BLaER1 (cell line): ENCODE results near the gene DNAJC1.
A peak's percentile ranks its signal among the peaks of the same experiment; 100 is the strongest.
"Not testable (repeated sequence)": the region's sequence is repeated elsewhere in the genome, so short reads cannot be mapped to it uniquely, and the experiment has no call there.

ENCODE experiments used
- H3K27ac ChIP-seq: shearing (Covaris generic); formaldehyde crosslinking; 2 replicates; pipeline ENCODE4 v1.8.1; 2022
- H3K27me3 ChIP-seq: shearing (Covaris generic); formaldehyde crosslinking; 2 replicates; pipeline ENCODE4 v1.8.1; 2022
- H3K36me3 ChIP-seq: shearing (Covaris generic); formaldehyde crosslinking; 2 replicates; pipeline ENCODE4 v1.8.1; 2022
- H3K4me1 ChIP-seq: shearing (Covaris generic); formaldehyde crosslinking; 2 replicates; pipeline ENCODE4 v1.8.1; 2022
- H3K4me2 ChIP-seq: shearing (Covaris generic); formaldehyde crosslinking; 2 replicates; pipeline ENCODE4 v1.8.1; 2022
- H3K4me3 ChIP-seq: shearing (Covaris generic); formaldehyde crosslinking; 2 replicates; pipeline ENCODE4 v1.8.1; 2022
- H3K9ac ChIP-seq: shearing (Covaris generic); formaldehyde crosslinking; 2 replicates; pipeline ENCODE4 v1.8.1; 2022
- H3K9me3 ChIP-seq: shearing (Covaris generic); formaldehyde crosslinking; 2 replicates; pipeline ENCODE4 v1.8.1; 2022
- H4K20me1 ChIP-seq: shearing (Covaris generic); formaldehyde crosslinking; 2 replicates; pipeline ENCODE4 v1.8.1; 2022
- Cebpa-rat ChIP-seq: shearing (Covaris generic); IDR thresholded peaks from 2 replicates; pipeline ENCODE4 v1.8.1; 2022

DNAJC1 gene

DNA sequence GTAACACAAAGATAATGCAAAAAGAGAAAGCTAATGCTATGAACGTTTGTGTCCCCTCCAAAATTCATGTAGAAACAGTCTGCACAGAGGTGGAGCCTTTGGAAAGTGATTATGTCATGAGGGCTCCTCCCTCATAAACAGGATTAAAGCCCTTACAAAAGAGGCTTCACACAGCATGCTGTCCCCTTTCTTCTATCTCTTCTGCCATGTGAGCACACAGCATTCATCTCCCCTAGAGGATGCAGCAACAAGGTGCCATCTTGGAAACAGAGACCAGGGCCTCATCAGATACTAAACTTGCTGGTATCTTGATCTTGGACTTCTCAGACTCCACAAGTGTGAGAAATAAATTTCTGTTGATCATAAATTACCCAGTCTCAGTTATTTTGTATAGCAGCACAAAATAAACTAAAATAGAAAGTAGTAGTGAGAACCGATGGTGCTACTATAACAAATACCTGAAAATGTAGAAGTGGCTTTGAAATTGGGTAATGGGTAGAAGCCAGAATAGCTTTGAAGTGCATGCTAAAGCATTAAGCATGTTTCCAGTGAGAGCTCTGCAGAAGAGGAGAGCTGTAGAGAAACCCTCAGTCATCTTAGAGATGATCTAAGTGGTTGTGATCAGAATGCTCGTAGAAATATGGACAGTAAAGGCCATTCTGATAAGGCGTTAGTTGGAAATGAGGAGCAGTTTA is 108.7 kb downstream of the DNAJC1 start:
- Histone ChIP-seq H4K20me1 (no peaks in the 10 kb centered on the region), H3K27me3 (no peaks in the 10 kb centered on the region), H3K9me3 (peaks cover 32% of the 10 kb centered on the region), H3K4me3 (no peak overlapping the region), H3K9ac (no peak overlapping the region), H3K4me2 (no peak overlapping the region), H3K36me3 (peaks cover 13% of the 10 kb centered on the region), H3K27ac (no peak overlapping the region), H3K4me1 (peaks cover 7% of the 10 kb centered on the region)
- TF ChIP-seq Cebpa-rat: no peak

DNA sequence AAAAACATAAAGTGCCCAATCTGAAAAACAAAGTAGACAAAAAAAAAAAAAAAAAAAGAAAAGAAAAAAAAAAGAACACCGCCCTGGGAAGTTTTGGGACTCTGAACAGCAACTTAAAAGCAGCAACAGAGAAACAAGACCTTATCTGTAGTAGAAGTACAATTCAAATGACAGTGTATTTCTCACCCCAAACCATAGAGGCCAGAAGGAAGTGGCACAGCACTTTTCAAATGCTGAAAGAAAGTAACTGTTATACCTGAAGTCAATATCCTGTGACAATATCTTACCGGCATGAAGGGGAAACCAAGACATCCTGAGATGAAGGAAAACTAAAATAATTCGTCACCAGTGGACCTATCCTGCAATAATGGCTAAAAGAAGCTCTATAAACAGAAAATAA is 112.1 kb downstream of the DNAJC1 start:
- H4K20me1 ChIP-seq: no peaks in the 10 kb centered on the region
- no peaks in the 10 kb centered on the region for H3K27me3 ChIP-seq
- no peak overlapping the region for H3K27ac ChIP-seq
- H3K9ac ChIP-seq: no peak overlapping the region
- H3K36me3 ChIP-seq: peaks cover 13% of the 10 kb centered on the region
- peaks cover 26% of the 10 kb centered on the region for H3K4me1 ChIP-seq
- H3K4me2 ChIP-seq: no peak overlapping the region
- H3K4me3 ChIP-seq: no peak overlapping the region
- peaks cover 49% of the 10 kb centered on the region for H3K9me3 ChIP-seq
- TF ChIP-seq Cebpa-rat: no peak

DNA sequence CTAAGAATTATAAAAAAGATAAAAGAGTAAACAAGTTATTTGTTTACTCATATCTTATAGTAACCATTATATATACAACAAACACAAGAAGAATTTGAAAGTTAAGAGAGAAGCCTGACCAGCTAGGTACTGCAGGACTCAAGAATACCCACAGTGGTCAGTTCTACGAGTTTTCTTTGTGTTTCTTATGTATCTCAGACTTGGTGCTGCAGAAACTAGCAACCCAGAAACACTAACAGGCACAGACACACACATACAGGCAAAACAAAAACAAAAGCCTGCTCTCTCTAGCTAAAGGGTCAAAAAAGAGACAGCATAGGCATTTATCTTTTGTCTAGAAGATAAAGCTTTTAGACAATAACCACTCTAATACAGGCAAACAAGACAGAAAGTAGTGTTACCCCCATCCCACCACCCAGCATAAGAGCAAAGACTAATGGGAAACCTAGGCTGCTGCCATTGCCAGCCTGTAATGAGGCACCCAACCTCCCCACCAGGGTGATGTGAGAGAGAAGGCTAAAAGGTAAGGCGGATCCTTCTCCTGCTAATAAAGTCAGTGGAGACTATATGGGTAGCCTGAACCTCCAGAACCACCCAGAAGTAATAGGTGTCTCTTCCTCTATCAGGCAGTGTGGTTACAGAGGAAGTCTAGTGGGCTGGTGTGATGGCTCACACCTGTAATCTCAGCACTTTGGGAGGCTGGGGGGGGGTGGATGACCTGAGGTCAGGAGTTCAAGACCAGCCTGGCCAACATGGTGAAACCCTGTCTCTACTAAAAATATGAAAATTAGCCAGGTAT is 113.9 kb downstream of the DNAJC1 start:
- Histone ChIP-seq H3K9me3 (peaks cover 66% of the 10 kb centered on the region), H3K9ac (no peak overlapping the region), H4K20me1 (no peaks in the 10 kb centered on the region), H3K4me1 (peaks cover 30% of the 10 kb centered on the region), H3K4me2 (peak overlapping the region; percentile 65), H3K36me3 (peaks cover 7% of the 10 kb centered on the region), H3K27ac (no peak overlapping the region), H3K27me3 (no peaks in the 10 kb centered on the region), H3K4me3 (no peak overlapping the region)
- TF ChIP-seq Cebpa-rat: no peak

DNA sequence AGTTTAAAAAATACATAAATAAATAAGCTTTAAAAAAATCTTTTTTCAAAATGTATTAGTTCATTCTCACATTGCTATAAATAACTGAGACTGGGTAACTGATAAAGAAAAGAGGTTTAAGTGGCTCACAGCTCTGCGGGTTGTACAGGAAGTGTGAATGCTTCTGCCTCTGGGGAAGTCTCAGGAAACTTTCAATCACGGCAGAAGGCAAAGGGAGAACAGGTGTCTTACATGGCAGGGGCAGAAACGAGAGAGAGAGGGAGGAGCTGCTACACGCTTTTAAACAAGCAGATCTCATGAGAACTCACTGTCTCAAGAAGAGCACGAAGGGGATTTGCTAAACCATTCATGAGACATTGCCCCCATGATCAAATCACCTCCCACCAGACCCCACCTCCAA is 114.6 kb downstream of the DNAJC1 start:
- Histone ChIP-seq H3K36me3 (peaks cover 7% of the 10 kb centered on the region; the same call in 1 of the 2 replicates), H4K20me1 (no peaks in the 10 kb centered on the region), H3K4me2 (peak overlapping the region; percentile 65), H3K9ac (no peak overlapping the region), H3K27ac (no peak overlapping the region), H3K9me3 (peaks cover 59% of the 10 kb centered on the region), H3K27me3 (no peaks in the 10 kb centered on the region), H3K4me1 (peaks cover 30% of the 10 kb centered on the region), H3K4me3 (no peak overlapping the region)
- TF ChIP-seq Cebpa-rat: no peak

DNA sequence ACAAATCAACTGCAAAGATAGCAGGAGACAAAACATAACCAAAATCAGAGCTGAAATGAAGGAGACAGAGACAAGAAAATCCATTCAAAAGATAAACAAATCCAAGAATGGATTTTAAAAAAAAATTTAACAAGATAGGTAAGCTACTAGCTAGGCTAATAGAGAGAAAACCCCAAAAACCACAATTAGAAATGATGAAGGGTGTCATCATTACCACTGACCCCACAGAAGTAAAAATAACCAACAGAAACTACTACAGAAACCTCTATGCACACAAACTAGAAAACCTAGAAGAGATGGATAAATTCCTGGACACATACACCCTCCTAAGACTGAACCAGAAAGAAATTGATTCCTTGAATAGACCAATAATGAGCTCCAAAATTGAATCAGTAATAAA is 117.6 kb downstream of the DNAJC1 start:
- no peak overlapping the region for H3K4me2 ChIP-seq
- no peak overlapping the region for H3K4me3 ChIP-seq
- H3K27ac ChIP-seq: no peak overlapping the region
- H4K20me1 ChIP-seq: no peaks in the 10 kb centered on the region
- peaks cover 41% of the 10 kb centered on the region for H3K9me3 ChIP-seq
- no peak for TF ChIP-seq Cebpa-rat
- H3K9ac ChIP-seq: no peak overlapping the region
- H3K36me3 ChIP-seq: peaks cover 15% of the 10 kb centered on the region; the same call in 1 of the 2 replicates
- H3K27me3 ChIP-seq: no peaks in the 10 kb centered on the region
- peaks cover 30% of the 10 kb centered on the region for H3K4me1 ChIP-seq

DNA sequence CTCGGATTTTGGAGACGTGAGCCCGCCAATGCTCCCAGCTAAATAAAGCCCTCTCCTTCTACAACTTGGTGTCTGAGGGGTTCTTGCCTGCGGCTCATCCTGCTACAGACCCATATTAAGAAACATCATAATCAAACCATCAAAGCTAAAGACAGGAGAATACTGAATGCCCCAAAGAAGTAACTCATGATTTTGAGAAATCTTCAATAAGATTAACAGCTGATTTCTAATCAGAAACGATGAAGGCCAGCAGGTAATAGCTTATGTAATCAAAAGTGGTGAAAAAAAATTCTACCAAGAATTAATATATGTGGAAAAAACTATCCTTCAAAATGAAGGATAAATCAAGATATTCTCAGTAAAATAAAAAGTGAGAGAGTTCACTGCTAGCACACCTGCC is 130.3 kb downstream of the DNAJC1 start:
- H3K27me3 ChIP-seq: no peaks in the 10 kb centered on the region
- peaks cover 21% of the 10 kb centered on the region for H3K9me3 ChIP-seq
- H3K4me2 ChIP-seq: no peak overlapping the region
- no peak overlapping the region for H3K4me3 ChIP-seq
- H3K9ac ChIP-seq: no peak overlapping the region
- H3K27ac ChIP-seq: no peak overlapping the region
- H4K20me1 ChIP-seq: no peaks in the 10 kb centered on the region
- no peak for TF ChIP-seq Cebpa-rat
- H3K4me1 ChIP-seq: no peaks in the 10 kb centered on the region
- H3K36me3 ChIP-seq: 0 out of 2 replicates have a peak, but pooled peaks cover 7% of the 10 kb centered on the region

DNA sequence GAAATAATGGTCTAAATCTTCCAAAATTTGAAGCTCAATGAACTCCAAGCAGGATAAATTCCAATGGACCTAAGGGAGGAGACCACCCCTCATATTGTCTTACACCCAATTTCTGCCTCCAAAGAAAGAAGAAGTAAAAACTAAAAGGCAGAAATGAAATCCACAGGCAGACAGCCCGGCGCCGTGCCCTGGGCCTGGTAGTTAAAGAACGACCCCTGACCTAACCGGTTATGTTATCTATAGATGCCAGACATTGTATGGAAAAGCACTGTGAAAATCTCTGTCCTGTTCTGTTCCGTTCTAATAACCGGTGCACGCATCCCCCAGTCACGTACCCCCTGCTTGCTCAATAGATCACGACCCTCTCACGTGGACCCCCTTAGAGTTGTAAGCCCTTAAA is 130.8 kb downstream of the DNAJC1 start:
- H3K9me3 ChIP-seq: peaks cover 21% of the 10 kb centered on the region
- H3K4me2 ChIP-seq, H3K36me3 ChIP-seq, H3K27ac ChIP-seq, H3K4me1 ChIP-seq, H3K9ac ChIP-seq, H3K27me3 ChIP-seq, H4K20me1 ChIP-seq, H3K4me3 ChIP-seq: not testable (repeated sequence)

DNA sequence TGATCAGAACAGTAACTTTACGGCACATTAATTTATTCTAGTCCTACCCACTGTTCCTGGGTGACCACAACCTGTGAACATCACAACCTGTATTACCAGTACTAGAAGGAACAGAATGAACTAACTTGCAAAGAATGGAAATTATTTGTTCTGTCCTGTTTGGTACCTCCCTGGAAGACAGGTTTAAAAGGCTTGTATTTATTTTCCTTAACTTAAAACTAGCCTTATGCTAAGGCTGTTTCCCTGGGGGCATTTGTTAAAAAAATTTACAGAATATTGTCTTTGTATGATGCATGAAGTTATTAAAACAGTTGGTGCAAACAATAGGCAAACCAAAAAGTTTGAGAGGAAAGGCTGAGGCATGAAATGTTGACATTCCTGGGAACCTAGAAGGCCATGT is 132.7 kb downstream of the DNAJC1 start:
- Histone ChIP-seq H3K27ac (no peak overlapping the region), H4K20me1 (no peaks in the 10 kb centered on the region), H3K27me3 (no peaks in the 10 kb centered on the region), H3K4me3 (no peak overlapping the region), H3K36me3 (0 out of 2 replicates have a peak, but pooled peaks cover 7% of the 10 kb centered on the region), H3K9ac (no peak overlapping the region), H3K9me3 (peaks cover 21% of the 10 kb centered on the region), H3K4me2 (no peak overlapping the region), H3K4me1 (no peaks in the 10 kb centered on the region)
- TF ChIP-seq Cebpa-rat: no peak

DNA sequence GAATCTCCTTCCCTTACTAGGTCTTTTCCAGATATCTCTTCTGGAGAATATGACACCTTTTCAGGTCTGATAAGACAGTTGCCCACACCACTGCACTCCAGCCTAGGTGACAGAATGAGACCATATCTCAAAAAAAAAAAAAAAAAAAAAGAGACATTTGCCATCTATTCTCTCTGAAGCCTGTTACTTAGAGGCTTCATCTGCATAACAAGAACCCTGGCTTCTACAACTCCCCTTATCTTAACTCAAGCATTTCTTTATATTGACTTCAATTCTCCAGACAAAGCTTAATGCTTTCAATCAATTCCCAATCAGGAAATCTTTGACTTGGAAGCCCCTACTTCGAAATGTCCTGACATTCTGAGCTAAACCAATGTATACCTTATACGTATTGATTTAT is 134.4 kb downstream of the DNAJC1 start:
- H3K9me3 ChIP-seq: peaks cover 21% of the 10 kb centered on the region
- H3K4me1 ChIP-seq, H3K9ac ChIP-seq, H3K27ac ChIP-seq, H3K36me3 ChIP-seq, H3K4me3 ChIP-seq, H4K20me1 ChIP-seq, H3K4me2 ChIP-seq, H3K27me3 ChIP-seq: not testable (repeated sequence)

DNA sequence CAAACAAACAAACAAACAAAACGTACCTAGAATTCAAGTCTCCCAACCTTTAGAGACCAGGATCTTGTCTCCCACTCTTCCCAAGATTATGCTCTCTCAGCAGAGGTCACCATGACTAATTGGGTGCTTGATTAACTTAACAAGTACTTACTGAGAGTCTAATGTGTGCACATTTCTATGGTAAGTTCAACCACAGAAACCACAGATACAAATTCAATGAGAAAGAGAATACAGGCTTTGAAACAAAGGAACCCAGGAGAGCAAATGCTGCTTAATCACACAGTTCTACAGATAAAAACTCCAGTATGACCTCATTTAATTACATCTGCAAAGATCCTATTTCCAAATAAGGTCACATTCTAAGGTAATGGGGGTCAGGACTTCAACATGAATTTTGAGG is 142.8 kb downstream of the DNAJC1 start:
- H3K27me3 ChIP-seq: no peaks in the 10 kb centered on the region
- H3K27ac ChIP-seq: no peak overlapping the region
- no peaks in the 10 kb centered on the region for H4K20me1 ChIP-seq
- H3K9me3 ChIP-seq: no peaks in the 10 kb centered on the region
- H3K4me3 ChIP-seq: no peak overlapping the region
- H3K4me1 ChIP-seq: no peaks in the 10 kb centered on the region
- no peak overlapping the region for H3K9ac ChIP-seq
- no peak overlapping the region for H3K4me2 ChIP-seq
- TF ChIP-seq Cebpa-rat: no peak
- H3K36me3 ChIP-seq: no peaks in the 10 kb centered on the region
